A549 (cell line): ENCODE data around the gene GRIA3. TPM values are rescaled to one million over a fixed set of nuclear protein-coding genes. Genes with fewer than 3 reads are reported as not detected.

Experiments
- ATAC-seq, 2 experiments: fragments of 200-7000 bp in 1 of 2; fragments of >200 bp in 1 of 2; cut with Nextera tagmentation in 1 of 2; cut with Tn5 transposase in 1 of 2; 3 replicates each; pipeline versions ENCODE4 v1.8.0 to v1.9.1; 2018 to 2020; ENCODE audit warnings: mild to moderate bottlenecking in 1 of 2, moderate library complexity in 1 of 2
- CTCF ChIA-PET: fragments of 300-600 bp; sonication (Branson Sonifier 250); formaldehyde crosslinking; extraction: SDS; loops from one replicate; lab custom pipeline; 2021; ENCODE audit warnings: antibody characterized with exemption, inconsistent platforms; lab: Yijun Ruan, JAX
- POLR2A ChIA-PET: fragments of 350-600 bp; formaldehyde crosslinking; extraction: SDS; loops from one replicate; lab custom pipeline; 2021; ENCODE audit warnings: antibody characterized with exemption, inconsistent platforms; lab: Yijun Ruan, JAX
- DNase-seq, 2 experiments: peaks; one replicate each; pipeline versions ENCODE4 v3.0.0 to v3.0.0-alpha.2; 2011 to 2016; ENCODE audit warnings: low read depth in 1 of 2, low spot score in 1 of 2
- FAIRE-seq: peaks from 2 replicates; lab custom pipeline; 2011; peaks lifted over from hg19 to GRCh38; lab: Jason Lieb, UNC
- H3K27ac ChIP-seq, 2 experiments: fragments of >200 bp; sonication (Bioruptor Twin); formaldehyde crosslinking; 3 replicates each; pipeline ENCODE4 v1.5.1; 2016 to 2017
- H3K4me1 ChIP-seq: fragments of >200 bp; sonication (Bioruptor Twin); formaldehyde crosslinking; 3 replicates; pipeline ENCODE4 v1.6.1; 2016
- H3K4me2 ChIP-seq: fragments of >200 bp; sonication (Bioruptor Twin); formaldehyde crosslinking; 3 replicates; pipeline ENCODE4 v1.6.1; 2016
- H3K4me3 ChIP-seq: fragments of >200 bp; sonication (Bioruptor Twin); formaldehyde crosslinking; 3 replicates; pipeline ENCODE4 v1.5.1; 2016
- H3K9me3 ChIP-seq: fragments of >200 bp; sonication (Bioruptor Twin); formaldehyde crosslinking; 3 replicates; pipeline ENCODE4 v1.6.1; 2016
- BCL3 ChIP-seq: fragments of >200 bp; sonication (Bioruptor Twin); formaldehyde crosslinking; IDR thresholded peaks from 3 replicates; pipeline ENCODE4 v1.6.1; 2016
- BHLHE40 ChIP-seq: IDR thresholded peaks from 2 replicates; pipeline ENCODE4 v1.6.1; 2012; ENCODE audit warnings: low read depth, low read length, inconsistent platforms
- CBX2 ChIP-seq: fragments of 200-600 bp; sonication (generic); IDR thresholded peaks from 2 replicates; pipeline ENCODE4 v1.6.1; 2016; ENCODE audit warnings: low read depth, mild to moderate bottlenecking, borderline replicate concordance
- CBX8 ChIP-seq: fragments of 200-600 bp; sonication (generic); IDR thresholded peaks from 2 replicates; pipeline ENCODE4 v1.6.1; 2016
- CHD2 ChIP-seq: fragments of 150-350 bp; IDR thresholded peaks from 2 replicates; pipeline ENCODE4 v1.6.1; 2014; ENCODE audit warnings: low read length; ENCODE audit not compliant: partially characterized antibody
- E2F6 ChIP-seq: IDR thresholded peaks from 2 replicates; pipeline ENCODE4 v1.6.1; 2012; ENCODE audit warnings: low read depth, borderline replicate concordance
- EHMT2 ChIP-seq: fragments of 200-600 bp; sonication (generic); IDR thresholded peaks from 2 replicates; pipeline ENCODE4 v1.6.1; 2016; ENCODE audit warnings: antibody characterized with exemption, low read depth, mild to moderate bottlenecking, moderate library complexity
- ESRRA ChIP-seq: fragments of 150-350 bp; IDR thresholded peaks from 2 replicates; pipeline ENCODE4 v1.6.1; 2014; ENCODE audit warnings: mild to moderate bottlenecking, low read length, borderline replicate concordance
- FOSB ChIP-seq: fragments of 250-450 bp; sonication (Bioruptor Pico); IDR thresholded peaks from 2 replicates; pipeline ENCODE4 v1.5.0; 2020; ENCODE audit warnings: mild to moderate bottlenecking, moderate library complexity
- FOSL2 ChIP-seq, 2 experiments: fragments of 450-650 bp in 1 of 2; fragments of >200 bp in 1 of 2; sonication (Bioruptor Twin) in 1 of 2; formaldehyde crosslinking; IDR thresholded peaks; 2 replicates each; pipeline versions ENCODE4 v1.5.0 to v1.6.1; 2016 to 2020; ENCODE audit warnings: mild to moderate bottlenecking in 1 of 2, moderate library complexity in 1 of 2
- GATA3 ChIP-seq: IDR thresholded peaks from 2 replicates; pipeline ENCODE4 v1.6.1; 2012; ENCODE audit warnings: borderline replicate concordance
- HEYL ChIP-seq: fragments of 250-450 bp; sonication (Bioruptor Pico); IDR thresholded peaks from 2 replicates; pipeline ENCODE4 v1.8.0; 2021; ENCODE audit warnings: mild to moderate bottlenecking, moderate library complexity
- HMGXB4 ChIP-seq: fragments of 250-450 bp; sonication (Bioruptor Pico); IDR thresholded peaks from 2 replicates; pipeline ENCODE4 v1.5.0; 2021; ENCODE audit warnings: mild to moderate bottlenecking, moderate library complexity, borderline replicate concordance
- HOXA7 ChIP-seq: fragments of 250-450 bp; sonication (Bioruptor Pico); IDR thresholded peaks from 2 replicates; pipeline ENCODE4 v1.5.0; 2020; ENCODE audit warnings: mild to moderate bottlenecking, moderate library complexity
- JUN ChIP-seq, 2 experiments: fragments of >200 bp; sonication (Bioruptor Twin); formaldehyde crosslinking; IDR thresholded peaks; 2 replicates in 1 of 2; 3 replicates in 1 of 2; pipeline ENCODE4 v1.6.1; 2016 to 2017
- KDM1A ChIP-seq: fragments of 200-600 bp; sonication (generic); IDR thresholded peaks from 2 replicates; pipeline ENCODE4 v1.6.1; 2016; ENCODE audit warnings: low read depth, mild to moderate bottlenecking
- KDM5A ChIP-seq: fragments of 200-600 bp; sonication (generic); IDR thresholded peaks from 2 replicates; pipeline ENCODE4 v1.6.1; 2016; ENCODE audit warnings: antibody characterized with exemption, mild to moderate bottlenecking
- MAX ChIP-seq: IDR thresholded peaks from 2 replicates; pipeline ENCODE4 v1.6.1; 2012
- MYC ChIP-seq: IDR thresholded peaks from 2 replicates; pipeline ENCODE4 v1.6.1; 2012; ENCODE audit warnings: mild to moderate bottlenecking, inconsistent platforms, low read length, improper control_type of control experiment, borderline replicate concordance
- NFE2L2 ChIP-seq: fragments of 150-350 bp; conservative IDR thresholded peaks from 2 replicates; pipeline ENCODE4 v1.6.1; 2014; ENCODE audit warnings: low read length
- PBX3 ChIP-seq: IDR thresholded peaks from 2 replicates; pipeline ENCODE4 v1.6.1; 2012
- RARB ChIP-seq: fragments of 250-450 bp; sonication (Bioruptor Pico); IDR thresholded peaks from 2 replicates; pipeline ENCODE4 v1.8.0; 2021; ENCODE audit warnings: mild to moderate bottlenecking, moderate library complexity
- RCOR1 ChIP-seq: fragments of 150-350 bp; IDR thresholded peaks from 2 replicates; pipeline ENCODE4 v1.6.1; 2014; ENCODE audit warnings: antibody characterized with exemption, low read length, low read depth
- RFX5 ChIP-seq: fragments of 450-650 bp; IDR thresholded peaks from 2 replicates; pipeline ENCODE4 v1.7.1; 2014; ENCODE audit warnings: antibody characterized with exemption, mild to moderate bottlenecking, moderate library complexity
- SREBF2 ChIP-seq: fragments of 450-650 bp; IDR thresholded peaks from 2 replicates; pipeline ENCODE4 v1.6.1; 2014; ENCODE audit warnings: mild to moderate bottlenecking, moderate library complexity
- ZNF302 ChIP-seq: fragments of 250-450 bp; sonication (Bioruptor Pico); IDR thresholded peaks from 2 replicates; pipeline ENCODE4 v1.9.0; 2021; ENCODE audit warnings: inconsistent platforms, mild to moderate bottlenecking, moderate library complexity
- ZSCAN20 ChIP-seq: fragments of 250-450 bp; sonication (Bioruptor Pico); IDR thresholded peaks from 2 replicates; pipeline ENCODE4 v1.8.0; 2022; ENCODE audit warnings: mild to moderate bottlenecking, moderate library complexity
- WGBS: methylation state at CpG from one replicate; pipeline ENCODE4 v1.1.6; 2017; ENCODE audit errors: missing lambda C conversion rate; 5-methylcytosine and 5-hydroxymethylcytosine counted together
- polyA plus RNA-seq, 4 experiments: library from polyadenylated mRNA; depleted of rRNA in 3 of 4; stranded (reverse); fragments of >200 nt; fragmentation: RNase III in 1 of 4; extraction: RNeasy Plus Mini Kit Qiagen cat#74134 plus additional on column Dnase treatment in 1 of 4; gene quantifications; 2 replicates in 3 of 4; 3 replicates in 1 of 4; pipeline ENCODE4 v1.2.3, GENCODE V29; 2011 to 2017

Gene GRIA3
- polyA plus RNA-seq, 2 of the 4 experiments (the other 2 are of a cell fraction): not detected

- no peak for ATAC-seq
- no peak overlapping the region for H3K27ac ChIP-seq
- CTCF ChIA-PET: interaction anchor here (0.7 kb wide), 1 partner anchor 1699 kb away, joined by 4 read pairs; no protein-coding TSS in a partner anchor
- FAIRE-seq: no peak
- POLR2A ChIA-PET: no interaction called here
- TF ChIP-seq BCL3 (no peak), GATA3 (no peak), SREBF2 (no peak)
- TF ChIP-seq, all 56 proteins: peak for 0
- Histone ChIP-seq H3K4me2 (no peak overlapping the region), H3K9me3 (no peaks in the 10 kb centered on the region), H3K4me1 (no peaks in the 10 kb centered on the region), H3K4me3 (no peak overlapping the region)
- no peak for DNase-seq
- WGBS: 56% methylated on average over 1 of the region's 1 CpG
These were observed 15.3 kb downstream of the GRIA3 start for GRCh38 chrX:123199338-123199737.

- POLR2A ChIA-PET: no interaction called here
- WGBS: 33% methylated on average over 5 of the region's 5 CpGs
These were observed 17.6 kb downstream of the GRIA3 start for GRCh38 chrX:123201720-123202119.

GRCh38 chrX:123202523-123202922 is 18.4 kb downstream of the GRIA3 start:
- ATAC-seq (no peak), FAIRE-seq (no peak), DNase-seq (no peak)
- Histone ChIP-seq H3K4me2 (no peak overlapping the region), H3K4me1 (no peaks in the 10 kb centered on the region), H3K4me3 (no peak overlapping the region), H3K9me3 (no peaks in the 10 kb centered on the region), H3K27ac (no peak overlapping the region)
- TF ChIP-seq NFE2L2 (no peak), CHD2 (no peak), RARB (CRISPR knock-in tag) (no peak), ZNF302 (CRISPR knock-in tag) (no peak), E2F6 (no peak), RFX5 (no peak), MAX (no peak), GATA3 (no peak), KDM5A (no peak), BCL3 (no peak), MYC (no peak), RCOR1 (no peak), EHMT2 (no peak), CBX2 (no peak), HOXA7 (CRISPR knock-in tag) (no peak), HEYL (no peak), BHLHE40 (no peak)
- POLR2A ChIA-PET: no interaction called here
- WGBS: 81% methylated on average over 4 of the region's 4 CpGs
- CTCF ChIA-PET: no interaction called here

More at GRCh38 chrX:123201720-123202119, 17.6 kb downstream of the GRIA3 start:
- DNase-seq (no peak), FAIRE-seq (no peak), ATAC-seq (no peak)
- Histone ChIP-seq H3K4me1 (no peaks in the 10 kb centered on the region), H3K4me2 (no peak overlapping the region), H3K9me3 (no peaks in the 10 kb centered on the region), H3K4me3 (no peak overlapping the region), H3K27ac (no peak overlapping the region)
- CTCF ChIA-PET: no interaction called here
- TF ChIP-seq KDM1A: no peak
- TF ChIP-seq KDM5A: no peak
- TF ChIP-seq HMGXB4 (CRISPR knock-in tag): no peak
- TF ChIP-seq FOSL2 (IDR thresholded peaks at IDR 0.05): no peak
- no peak for TF ChIP-seq FOSL2 (CRISPR knock-in tag; IDR thresholded peaks at IDR 0.05)
- no peak for TF ChIP-seq ZSCAN20 (CRISPR knock-in tag)
- no peak for TF ChIP-seq HEYL
- no peak for TF ChIP-seq FOSB (CRISPR knock-in tag)
- TF ChIP-seq HOXA7 (CRISPR knock-in tag): no peak
- no peak for TF ChIP-seq CBX8
- TF ChIP-seq PBX3: no peak
- TF ChIP-seq ESRRA: no peak
- TF ChIP-seq JUN (IDR thresholded peaks at IDR 0.05): no peak
